Uterus (tissue), 4 donors: Measurements from ENCODE around the gene RHBDL2. TPM values are rescaled to one million over a fixed set of nuclear protein-coding genes. Genes with fewer than 3 reads are reported as not detected.

Source experiments
- DNase-seq, 2 donors: peaks; one replicate each; pipeline ENCODE4 v3.0.0-alpha.2; 2019 to 2020
- H3K27ac ChIP-seq, 2 donors: fragments of 200-600 bp; sonication (generic); 1 replicate in 1 of 2; 2 replicates in 1 of 2; pipeline ENCODE4 v1.5.1; 2016 to 2018
- H3K27me3 ChIP-seq, 2 donors: fragments of 200-600 bp; sonication (generic); one replicate each; pipeline ENCODE4 v1.5.1; 2018 to 2019; ENCODE audit warnings: control low read depth in 1 of 2
- H3K36me3 ChIP-seq, 2 donors: fragments of 200-600 bp; sonication (generic); one replicate each; pipeline ENCODE4 v1.5.1; 2019; ENCODE audit warnings: control low read depth in 1 of 2
- H3K4me1 ChIP-seq, 2 donors: fragments of 200-600 bp; sonication (generic); one replicate each; pipeline ENCODE4 v1.5.1; 2018 to 2019; ENCODE audit warnings: control low read depth in 1 of 2
- H3K4me3 ChIP-seq, 2 donors: fragments of 200-600 bp; sonication (generic); 1 replicate in 1 of 2; 2 replicates in 1 of 2; pipeline ENCODE4 v1.5.1; 2018 to 2019; ENCODE audit warnings: mild to moderate bottlenecking in 1 of 2
- H3K9me3 ChIP-seq, 2 donors: fragments of 200-600 bp; sonication (generic); one replicate each; pipeline ENCODE4 v1.5.1; 2019; ENCODE audit warnings: control low read depth in 1 of 2
- POLR2A ChIP-seq, 2 donors: fragments of 450-650 bp; IDR thresholded peaks; one replicate each; pipeline ENCODE4 v1.6.1; 2016; ENCODE audit warnings: antibody characterized with exemption in 2 of 2, mild to moderate bottlenecking in 1 of 2, moderate library complexity in 1 of 2
- intact Hi-C: fragments of 100-400 bp; cut with DNase I; formaldehyde crosslinking; loops from one replicate; pipeline ENCODE4 v1.15.1; 2023; ENCODE audit warnings: low total_unique reads
- total RNA-seq, 4 donors: library from RNA; depleted of rRNA in 3 of 4; stranded (reverse); fragments of >200 nt in 3 of 4; gene quantifications; one replicate each; pipeline versions ENCODE4 v1.1.0 to v1.2.4, GENCODE V29; 2014 to 2023
- TF ChIP-seq, protein P1 (sequence below), 4 experiments: fragments of 200-600 bp in 2 of 4; fragments of 450-650 bp in 2 of 4; sonication (generic) in 2 of 4; IDR thresholded peaks; one replicate each; pipeline ENCODE4 v1.5.1; 2016 to 2019; ENCODE audit warnings: antibody characterized with exemption in 4 of 4, mild to moderate bottlenecking in 2 of 4, moderate library complexity in 1 of 4
- donor health status: DM: yes; HTN: yes; CAD: no.

The RHBDL2 gene
- total RNA-seq, 4 donors from 2014 or later = 1.2 TPM; not detected in 3

DNA sequence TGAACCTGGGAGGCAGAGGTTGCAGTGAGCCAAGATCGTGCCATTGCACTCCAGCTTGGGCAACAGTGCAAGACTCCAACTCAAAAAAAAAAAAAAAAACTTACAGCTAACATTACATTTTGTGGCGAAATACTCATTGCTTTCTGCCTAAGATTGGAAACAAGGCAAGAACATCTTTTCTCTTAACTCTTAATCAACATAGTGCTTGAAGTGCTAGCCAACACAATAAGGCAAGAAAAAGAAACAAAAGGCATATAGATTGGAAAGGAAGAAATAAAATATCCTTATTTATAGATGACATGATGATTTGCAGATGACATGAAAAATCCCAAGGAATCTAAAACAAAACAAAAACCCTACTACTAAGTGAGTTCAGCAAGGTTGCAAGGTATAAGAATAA lies 35.6 kb downstream of the RHBDL2 start:
- DNase-seq = no peak
- no peak for TF ChIP-seq POLR2A (IDR thresholded peaks at IDR 0.05)
- TF ChIP-seq, protein P1, sequence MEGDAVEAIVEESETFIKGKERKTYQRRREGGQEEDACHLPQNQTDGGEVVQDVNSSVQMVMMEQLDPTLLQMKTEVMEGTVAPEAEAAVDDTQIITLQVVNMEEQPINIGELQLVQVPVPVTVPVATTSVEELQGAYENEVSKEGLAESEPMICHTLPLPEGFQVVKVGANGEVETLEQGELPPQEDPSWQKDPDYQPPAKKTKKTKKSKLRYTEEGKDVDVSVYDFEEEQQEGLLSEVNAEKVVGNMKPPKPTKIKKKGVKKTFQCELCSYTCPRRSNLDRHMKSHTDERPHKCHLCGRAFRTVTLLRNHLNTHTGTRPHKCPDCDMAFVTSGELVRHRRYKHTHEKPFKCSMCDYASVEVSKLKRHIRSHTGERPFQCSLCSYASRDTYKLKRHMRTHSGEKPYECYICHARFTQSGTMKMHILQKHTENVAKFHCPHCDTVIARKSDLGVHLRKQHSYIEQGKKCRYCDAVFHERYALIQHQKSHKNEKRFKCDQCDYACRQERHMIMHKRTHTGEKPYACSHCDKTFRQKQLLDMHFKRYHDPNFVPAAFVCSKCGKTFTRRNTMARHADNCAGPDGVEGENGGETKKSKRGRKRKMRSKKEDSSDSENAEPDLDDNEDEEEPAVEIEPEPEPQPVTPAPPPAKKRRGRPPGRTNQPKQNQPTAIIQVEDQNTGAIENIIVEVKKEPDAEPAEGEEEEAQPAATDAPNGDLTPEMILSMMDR (IDR thresholded peaks at IDR 0.05) = no peak
- Histone ChIP-seq H3K27me3 (no peaks in the 10 kb centered on the region), H3K4me3 (no peak overlapping the region), H3K9me3 (no peaks in the 10 kb centered on the region), H3K27ac (no peak overlapping the region), H3K4me1 (no peaks in the 10 kb centered on the region), H3K36me3 (no peaks in the 10 kb centered on the region)
- intact Hi-C loops = no loop called here

DNA sequence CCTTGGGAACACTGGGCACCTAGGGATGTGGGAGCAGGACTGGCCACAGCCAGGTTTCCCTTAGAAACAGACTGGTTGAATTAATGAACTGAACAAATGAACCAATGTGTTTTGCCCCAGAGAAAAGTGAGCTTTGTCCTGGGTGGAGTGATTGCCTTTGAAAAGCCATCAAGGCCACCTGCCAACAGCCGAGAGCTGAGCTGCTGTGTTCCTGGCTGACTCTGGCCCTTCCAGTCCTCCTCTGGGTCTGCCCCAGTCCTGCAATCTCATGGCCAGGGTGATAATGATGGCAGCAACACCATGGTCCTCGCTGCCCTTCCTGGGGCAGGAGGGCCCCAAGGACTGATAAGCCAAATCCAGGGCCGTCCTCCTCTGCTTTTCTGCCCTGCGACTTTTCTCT lies 42.1 kb downstream of the RHBDL2 start:
- Histone ChIP-seq H3K4me3 (no peak overlapping the region), H3K27ac (no peak overlapping the region), H3K36me3 (no peaks in the 10 kb centered on the region), H3K4me1 (no peaks in the 10 kb centered on the region), H3K9me3 (no peaks in the 10 kb centered on the region), H3K27me3 (no peaks in the 10 kb centered on the region)
- TF ChIP-seq, protein P1 (IDR thresholded peaks at IDR 0.05) = no peak
- no peak for TF ChIP-seq POLR2A (IDR thresholded peaks at IDR 0.05)
- intact Hi-C loops = no loop called here
- DNase-seq = no peak

DNA sequence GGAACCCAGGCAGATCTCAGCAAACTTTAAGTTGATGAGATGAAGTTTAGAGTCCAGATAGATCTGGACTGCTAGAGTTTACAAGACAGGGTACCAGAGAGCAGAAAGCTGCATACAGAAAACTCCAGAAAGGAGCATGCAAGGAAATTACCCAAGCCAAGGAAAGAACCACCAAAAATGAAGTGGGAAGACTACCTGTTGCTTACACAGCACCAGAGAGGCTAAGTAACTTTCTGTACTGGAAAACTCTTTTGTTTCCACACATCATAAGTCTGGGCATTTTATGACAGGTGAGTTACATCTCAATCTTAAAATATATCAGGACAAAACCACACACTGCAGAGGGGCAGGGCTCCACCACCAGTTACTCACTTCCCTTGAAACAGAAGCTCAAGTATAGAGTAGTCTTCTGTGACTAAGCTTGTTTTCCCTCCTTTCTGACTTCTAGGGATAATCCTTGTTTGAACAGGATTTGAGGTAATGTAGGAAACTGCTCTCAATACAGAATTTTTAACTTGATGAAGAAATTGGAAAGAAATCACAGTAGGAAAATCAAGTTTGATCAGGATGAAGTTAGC lies 42.9 kb downstream of the RHBDL2 start:
- H3K4me1 ChIP-seq = no peaks in the 10 kb centered on the region
- no peaks in the 10 kb centered on the region for H3K27me3 ChIP-seq
- no peak overlapping the region for H3K4me3 ChIP-seq
- no peak overlapping the region for H3K27ac ChIP-seq
- intact Hi-C loops = no loop called here
- TF ChIP-seq POLR2A (IDR thresholded peaks at IDR 0.05) = no peak
- TF ChIP-seq, protein P1 (IDR thresholded peaks at IDR 0.05) = no peak
- H3K36me3 ChIP-seq = no peaks in the 10 kb centered on the region
- no peaks in the 10 kb centered on the region for H3K9me3 ChIP-seq
- no peak for DNase-seq

DNA sequence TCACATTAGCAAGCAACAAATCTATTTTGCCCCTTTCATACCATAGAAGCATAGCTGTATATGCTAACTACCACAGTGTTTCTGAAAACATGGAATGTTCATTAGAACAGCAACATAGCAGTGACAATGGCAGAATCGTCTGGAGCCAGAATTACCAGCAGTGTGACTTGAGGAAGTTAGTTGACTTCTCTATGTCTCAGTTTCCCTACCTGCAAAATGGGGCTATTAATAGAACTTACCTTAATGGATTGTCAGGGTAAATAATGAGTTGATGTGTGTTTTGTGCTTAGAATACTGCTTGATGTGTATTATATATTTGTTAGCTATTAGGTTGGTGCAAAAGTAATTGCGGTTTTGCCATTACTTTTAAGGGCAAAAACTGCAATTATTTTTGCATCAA lies 45.5 kb downstream of the RHBDL2 start:
- Histone ChIP-seq H3K4me3 (no peak overlapping the region), H3K27me3 (no peaks in the 10 kb centered on the region)
- no peak for DNase-seq

DNA sequence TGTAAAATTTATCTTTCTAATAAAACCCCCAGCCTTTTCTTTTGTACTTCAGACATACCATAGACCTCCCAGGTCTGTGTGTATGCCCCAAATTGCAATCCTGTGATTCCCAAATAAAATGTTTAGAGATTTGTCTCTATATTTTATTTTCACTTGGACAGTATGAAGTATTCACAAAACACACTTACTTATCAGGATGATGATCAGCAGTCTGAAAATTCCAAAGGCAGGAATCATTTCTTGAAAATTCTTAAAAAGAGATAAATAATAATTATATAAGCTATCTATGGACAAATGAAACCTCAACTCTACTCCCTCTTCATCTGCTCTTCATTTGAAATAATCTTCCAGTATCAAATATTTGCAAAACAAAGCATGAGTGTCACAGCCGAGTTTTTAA lies 48.7 kb downstream of the RHBDL2 start:
- intact Hi-C loops = no loop called here
- Histone ChIP-seq H3K36me3 (no peaks in the 10 kb centered on the region), H3K9me3 (no peaks in the 10 kb centered on the region), H3K27me3 (no peaks in the 10 kb centered on the region), H3K4me1 (no peaks in the 10 kb centered on the region), H3K4me3 (no peak overlapping the region), H3K27ac (no peak overlapping the region)
- TF ChIP-seq, protein P1 (IDR thresholded peaks at IDR 0.05) = no peak
- no peak for TF ChIP-seq POLR2A (IDR thresholded peaks at IDR 0.05)
- no peak for DNase-seq

More for the DNA sequence above, 45.5 kb downstream of the RHBDL2 start:
- no peaks in the 10 kb centered on the region for H3K9me3 ChIP-seq
- TF ChIP-seq, protein P1 (IDR thresholded peaks at IDR 0.05) = no peak
- no peak for TF ChIP-seq POLR2A (IDR thresholded peaks at IDR 0.05)
- H3K36me3 ChIP-seq = no peaks in the 10 kb centered on the region
- intact Hi-C loops = no loop called here
- no peak overlapping the region for H3K27ac ChIP-seq
- no peaks in the 10 kb centered on the region for H3K4me1 ChIP-seq
